Natural killer cell treated with Interleukin-12 subunit alpha and Interleukin-12 subunit beta and Interleukin-15 and Interleukin-18, amount 100 ng/mL, for 72 hours (primary cell): ENCODE measurements around the gene PFDN4. TPM values are rescaled to one million over a fixed set of nuclear protein-coding genes. Genes with fewer than 3 reads are reported as not detected.

ENCODE experiments used
- ATAC-seq, 2 donors: fragments of 150-1000 bp; cut with Tn5 transposase in 1 of 2; sonication (Bioruptor Pico), chemical (Tn5 transposase) in 1 of 2; 2 replicates each; pipeline ENCODE4 v1.10.0; 2021
- DNase-seq: peaks from one replicate; pipeline ENCODE4 v3.0.0; 2022; ENCODE audit warnings: low spot score
- H3K27ac Mint-ChIP-seq, 2 donors: 1 replicate in 1 of 2; 2 replicates in 1 of 2; pipeline ENCODE4 v1.8.0; 2022; ENCODE audit warnings: mixed read lengths in 2 of 2, mild to moderate bottlenecking in 1 of 2, moderate library complexity in 1 of 2
- H3K27me3 Mint-ChIP-seq, 2 donors: 1 replicate in 1 of 2; 2 replicates in 1 of 2; pipeline ENCODE4 v1.8.0; 2022; ENCODE audit warnings: mixed read lengths in 2 of 2
- H3K36me3 Mint-ChIP-seq: one replicate; pipeline ENCODE4 v1.8.0; 2022; ENCODE audit warnings: mixed read lengths
- H3K4me1 Mint-ChIP-seq, 2 donors: 1 replicate in 1 of 2; 2 replicates in 1 of 2; pipeline ENCODE4 v1.8.0; 2022; ENCODE audit warnings: low read depth in 2 of 2, mixed read lengths in 2 of 2, mild to moderate bottlenecking in 1 of 2
- H3K4me3 Mint-ChIP-seq: one replicate; pipeline ENCODE4 v1.8.0; 2022; ENCODE audit warnings: mixed read lengths
- H3K9me3 Mint-ChIP-seq: 2 replicates; pipeline ENCODE4 v1.8.0; 2022; ENCODE audit warnings: mixed read lengths
- total RNA-seq, 2 donors: library from RNA; stranded (reverse); gene quantifications; one replicate each; pipeline ENCODE4 v1.2.3, GENCODE V29; 2022

The PFDN4 gene
- total RNA-seq, 2 donors from 2014 or later = 26.2 to 46.0 TPM

DNA sequence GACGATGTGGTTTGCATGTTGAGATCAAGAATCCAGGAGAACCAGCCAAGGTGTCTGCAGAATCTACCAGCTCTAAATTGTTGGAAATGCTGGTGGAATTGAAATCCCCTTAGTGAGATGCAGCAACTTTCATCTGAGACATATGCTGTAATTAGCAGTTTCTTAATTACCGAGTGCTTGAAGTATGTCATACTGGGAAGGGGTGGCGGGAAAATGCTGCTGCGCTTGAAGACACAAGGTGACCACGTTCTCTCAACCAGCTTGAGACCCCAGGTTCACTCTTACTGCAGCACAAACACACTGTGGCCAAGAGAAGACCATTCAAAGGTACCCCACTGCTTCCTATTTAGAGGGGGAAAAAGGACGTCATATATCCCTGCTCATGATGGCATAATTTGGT, 59.0 kb downstream of the PFDN4 start:
- Mint-ChIP-seq H3K36me3 (no peaks in the 10 kb centered on the region), H3K4me1 (no peaks in the 10 kb centered on the region), H3K27me3 (peaks cover 13 to 39% of the 10 kb centered on the region in 2 donors), H3K4me3 (no peak overlapping the region), H3K27ac (no peak overlapping the region), H3K9me3 (no peaks in the 10 kb centered on the region)
- no peak for ATAC-seq
- DNase-seq = no peak

DNA sequence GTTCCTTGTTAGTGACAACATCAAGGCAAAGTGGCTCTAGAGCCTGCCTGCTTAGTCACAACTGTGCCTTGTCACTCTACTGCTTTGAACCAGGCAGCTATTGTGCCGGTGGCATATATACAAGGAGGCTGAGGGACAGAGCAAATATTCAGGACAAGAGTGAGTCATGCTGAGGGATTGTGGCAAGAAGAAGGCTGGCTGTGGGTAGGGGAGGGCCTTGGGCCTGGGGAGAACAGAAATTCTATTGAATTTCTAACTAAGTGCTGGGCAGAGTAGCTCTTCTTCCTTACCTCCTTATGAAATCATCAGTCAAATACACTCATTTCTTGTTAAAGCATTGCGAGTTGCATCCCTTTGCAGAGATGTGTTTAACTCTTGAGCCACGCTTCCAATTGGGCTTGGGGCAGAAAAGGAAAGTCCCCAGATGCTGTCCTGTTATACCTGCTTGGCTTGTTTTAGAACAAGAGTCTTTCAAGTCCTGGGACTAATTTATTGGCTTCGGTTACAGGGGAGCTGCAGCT, 59.7 kb downstream of the PFDN4 start:
- Mint-ChIP-seq H3K27ac (no peak overlapping the region), H3K9me3 (no peaks in the 10 kb centered on the region), H3K4me1 (no peaks in the 10 kb centered on the region), H3K4me3 (no peak overlapping the region), H3K36me3 (no peaks in the 10 kb centered on the region), H3K27me3 (peaks cover 11 to 36% of the 10 kb centered on the region in 2 donors)
- ATAC-seq (peak in 1 of 2 donors; percentile 50), DNase-seq (no peak)

DNA sequence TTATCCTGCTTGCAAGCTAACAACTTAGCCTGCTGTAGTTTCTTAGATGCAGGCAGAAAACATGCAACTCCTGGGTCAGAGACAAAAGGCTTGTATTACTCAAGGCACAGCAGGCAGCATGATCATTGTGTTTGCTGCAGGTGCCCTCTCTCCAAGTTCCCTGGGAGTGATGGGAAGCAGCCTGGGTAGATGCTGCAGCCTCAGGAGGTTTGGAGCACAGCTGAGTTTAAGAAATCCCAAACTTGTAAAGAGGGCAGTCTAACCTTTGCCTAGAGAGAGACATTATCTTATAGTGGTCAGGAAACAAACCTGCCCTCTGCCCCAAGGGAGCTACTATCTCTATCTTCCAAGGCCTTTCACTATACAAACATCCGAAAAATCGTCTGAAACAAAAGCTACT, 61.1 kb downstream of the PFDN4 start:
- ATAC-seq (no peak), DNase-seq (no peak)
- Mint-ChIP-seq H3K27me3 (peaks cover 14 to 29% of the 10 kb centered on the region in 2 donors), H3K4me3 (no peak overlapping the region), H3K4me1 (no peaks in the 10 kb centered on the region), H3K9me3 (no peaks in the 10 kb centered on the region), H3K27ac (no peak overlapping the region), H3K36me3 (no peaks in the 10 kb centered on the region)

Other genes with a start within 250 kb of the PFDN4 start
- gene BCAS1, start 137.5 kb upstream of the PFDN4 start, total RNA-seq = under 1 TPM; 0.10 to 0.11 TPM
- not detected for gene CYP24A1, start 34.1 kb upstream of the PFDN4 start, total RNA-seq